T-helper 17 cell (primary cell): ENCODE data around the gene PDPR. TPM values are rescaled to one million over a fixed set of nuclear protein-coding genes. Genes with fewer than 3 reads are reported as not detected.
"Not testable (repeated sequence)": the region's sequence is repeated elsewhere in the genome, so short reads cannot be mapped to it uniquely, and the experiment has no call there.

ENCODE experiments used
- ATAC-seq: fragments of 150-1000 bp; cut with Tn5 transposase; 2 replicates; pipeline ENCODE4 v1.10.0; 2021; ENCODE audit warnings: mild to moderate bottlenecking, moderate library complexity
- DNase-seq, 3 donors: peaks; one replicate each; pipeline versions ENCODE4 v3.0.0 to v3.0.0-alpha.2; 2020 to 2021
- H3K9me3 ChIP-seq: one replicate; pipeline ENCODE4 v1.7.0; 2013; ENCODE audit warnings: low read length, mild to moderate bottlenecking; ENCODE audit not compliant: control insufficient read depth, poor library complexity, severe bottlenecking
- H3K27ac Mint-ChIP-seq: one replicate; pipeline ENCODE4 v1.8.0; 2022; ENCODE audit warnings: mild to moderate bottlenecking, moderate library complexity, mixed read lengths
- H3K27me3 Mint-ChIP-seq: one replicate; pipeline ENCODE4 v1.8.0; 2022; ENCODE audit warnings: mixed read lengths
- H3K36me3 Mint-ChIP-seq: one replicate; pipeline ENCODE4 v1.8.0; 2022; ENCODE audit warnings: low read depth, mixed read lengths
- H3K4me1 Mint-ChIP-seq: one replicate; pipeline ENCODE4 v1.8.0; 2022; ENCODE audit warnings: mild to moderate bottlenecking, mixed read lengths
- H3K4me3 Mint-ChIP-seq: one replicate; pipeline ENCODE4 v1.8.0; 2022; ENCODE audit warnings: mild to moderate bottlenecking, moderate library complexity, mixed read lengths
- total RNA-seq, 4 donors: library from RNA in 2 of 4; stranded (reverse) in 2 of 4; gene quantifications; one replicate each; pipeline ENCODE4 v1.2.3 and lab custom pipeline; 2022 to 2026

Gene PDPR
- total RNA-seq, 2 donors from 2014 or later: 35.0 to 35.6 TPM

- not testable (repeated sequence) for H3K27ac Mint-ChIP-seq, H3K4me3 Mint-ChIP-seq, H3K36me3 Mint-ChIP-seq, H3K9me3 ChIP-seq, H3K4me1 Mint-ChIP-seq, ATAC-seq, H3K27me3 Mint-ChIP-seq, DNase-seq
These were observed 4.4 kb upstream of the PDPR start for GRCh38 chr16:70109583-70110279.

- ATAC-seq: not testable (repeated sequence)
These were observed 2.0 kb upstream of the PDPR start for GRCh38 chr16:70112162-70112561.

GRCh38 chr16:70113599-70113981 lies 542 bp upstream of the PDPR start:
- not testable (repeated sequence) for H3K27me3 Mint-ChIP-seq, H3K36me3 Mint-ChIP-seq, DNase-seq, H3K9me3 ChIP-seq
- H3K4me1 Mint-ChIP-seq: peaks cover 18% of the 10 kb centered on the region
- ATAC-seq: peak; percentile 16
- peak overlapping the region; percentile 90 for H3K4me3 Mint-ChIP-seq
- peak overlapping the region; percentile 86 for H3K27ac Mint-ChIP-seq

More at GRCh38 chr16:70112162-70112561, 2.0 kb upstream of the PDPR start:
- not testable (repeated sequence) for H3K4me1 Mint-ChIP-seq, H3K4me3 Mint-ChIP-seq, H3K9me3 ChIP-seq, H3K36me3 Mint-ChIP-seq, H3K27ac Mint-ChIP-seq, DNase-seq, H3K27me3 Mint-ChIP-seq

- not testable (repeated sequence) for H3K9me3 ChIP-seq, H3K4me3 Mint-ChIP-seq, DNase-seq, H3K27me3 Mint-ChIP-seq, H3K36me3 Mint-ChIP-seq, ATAC-seq
- H3K27ac Mint-ChIP-seq: peak overlapping the region; percentile 90
- peaks cover 29% of the 10 kb centered on the region for H3K4me1 Mint-ChIP-seq
These were observed 4.2 kb downstream of the PDPR start for GRCh38 chr16:70118354-70118753.

GRCh38 chr16:70118776-70119175 lies 4.6 kb downstream of the PDPR start:
- H3K9me3 ChIP-seq, ATAC-seq, H3K4me3 Mint-ChIP-seq, H3K36me3 Mint-ChIP-seq, H3K27me3 Mint-ChIP-seq, DNase-seq: not testable (repeated sequence)
- H3K27ac Mint-ChIP-seq: peak overlapping the region; percentile 90
- H3K4me1 Mint-ChIP-seq: peaks cover 29% of the 10 kb centered on the region

GRCh38 chr16:70120398-70120797 lies 6.3 kb downstream of the PDPR start:
- ATAC-seq: not testable (repeated sequence)

GRCh38 chr16:70123822-70124221 lies 9.7 kb downstream of the PDPR start:
- not testable (repeated sequence) for H3K27ac Mint-ChIP-seq, H3K4me3 Mint-ChIP-seq, H3K27me3 Mint-ChIP-seq, ATAC-seq, H3K9me3 ChIP-seq, DNase-seq
- peaks cover 19% of the 10 kb centered on the region for H3K4me1 Mint-ChIP-seq
- H3K36me3 Mint-ChIP-seq: peaks cover 12% of the 10 kb centered on the region

More at GRCh38 chr16:70120398-70120797, 6.3 kb downstream of the PDPR start:
- not testable (repeated sequence) for DNase-seq, H3K36me3 Mint-ChIP-seq, H3K27ac Mint-ChIP-seq, H3K9me3 ChIP-seq, H3K27me3 Mint-ChIP-seq, H3K4me3 Mint-ChIP-seq
- H3K4me1 Mint-ChIP-seq: peaks cover 27% of the 10 kb centered on the region

- H3K4me1 Mint-ChIP-seq: peaks cover 17% of the 10 kb centered on the region
- not testable (repeated sequence) for H3K27ac Mint-ChIP-seq, H3K27me3 Mint-ChIP-seq, H3K9me3 ChIP-seq, ATAC-seq, DNase-seq
- peak overlapping the region; percentile 28 for H3K4me3 Mint-ChIP-seq
- H3K36me3 Mint-ChIP-seq: peaks cover 12% of the 10 kb centered on the region
These were observed 12.1 kb downstream of the PDPR start for GRCh38 chr16:70126226-70126625.

GRCh38 chr16:70127706-70128105 lies 13.6 kb downstream of the PDPR start:
- H3K4me3 Mint-ChIP-seq, ATAC-seq, H3K9me3 ChIP-seq, DNase-seq, H3K27me3 Mint-ChIP-seq: not testable (repeated sequence)
- Mint-ChIP-seq H3K27ac (peak overlapping the region; percentile 32), H3K36me3 (peaks cover 13% of the 10 kb centered on the region), H3K4me1 (peaks cover 12% of the 10 kb centered on the region)

GRCh38 chr16:70128844-70129243 lies 14.7 kb downstream of the PDPR start:
- ATAC-seq, H3K27ac Mint-ChIP-seq: not testable (repeated sequence)

GRCh38 chr16:70135796-70136195 lies 21.7 kb downstream of the PDPR start:
- not testable (repeated sequence) for DNase-seq, H3K36me3 Mint-ChIP-seq, H3K9me3 ChIP-seq, H3K4me1 Mint-ChIP-seq, H3K27me3 Mint-ChIP-seq, ATAC-seq
- peak overlapping the region; percentile 12 for H3K4me3 Mint-ChIP-seq
- peak overlapping the region; percentile 49 for H3K27ac Mint-ChIP-seq

More at GRCh38 chr16:70128844-70129243, 14.7 kb downstream of the PDPR start:
- not testable (repeated sequence) for H3K4me3 Mint-ChIP-seq, DNase-seq, H3K27me3 Mint-ChIP-seq, H3K9me3 ChIP-seq
- Mint-ChIP-seq H3K4me1 (peaks cover 12% of the 10 kb centered on the region), H3K36me3 (peaks cover 13% of the 10 kb centered on the region)

GRCh38 chr16:70136595-70136994 lies 22.5 kb downstream of the PDPR start:
- DNase-seq, H3K4me1 Mint-ChIP-seq, H3K4me3 Mint-ChIP-seq, H3K36me3 Mint-ChIP-seq, ATAC-seq, H3K9me3 ChIP-seq, H3K27ac Mint-ChIP-seq, H3K27me3 Mint-ChIP-seq: not testable (repeated sequence)

- H3K36me3 Mint-ChIP-seq, H3K9me3 ChIP-seq, H3K4me1 Mint-ChIP-seq, ATAC-seq, H3K27me3 Mint-ChIP-seq, H3K4me3 Mint-ChIP-seq, H3K27ac Mint-ChIP-seq, DNase-seq: not testable (repeated sequence)
These were observed 28.6 kb downstream of the PDPR start for GRCh38 chr16:70142739-70143138.
